HCT116 (cell line): Measurements from ENCODE around the gene COPS9. TPM values are rescaled to one million over a fixed set of nuclear protein-coding genes. Genes with fewer than 3 reads are reported as not detected.

Experiments used
- ATAC-seq: fragments of 200-7000 bp; cut with Tn5 transposase; 2 replicates; pipeline ENCODE4 v1.9.1; 2020; ENCODE audit warnings: mild to moderate bottlenecking, moderate library complexity
- BruUV-seq: library from RNA; stranded (reverse); fragments of 400-500 nt; replicated peaks from 2 replicates; lab custom pipeline; 2021; lab: Mats Ljungman, UMichigan
- CTCF ChIA-PET: fragments of 300-600 bp; sonication (Branson Sonifier 250); formaldehyde crosslinking; loops from one replicate; lab custom pipeline; 2021; ENCODE audit warnings: antibody characterized with exemption; lab: Charles Lee
- POLR2A ChIA-PET: fragments of 300-600, 350-600 bp; sonication (Branson Sonifier 250); formaldehyde crosslinking; loops from one replicate; lab custom pipeline; 2021; ENCODE audit warnings: antibody characterized with exemption; lab: Charles Lee
- RAD21 ChIA-PET, 2 experiments: fragments of 300-600 bp; sonication (Branson Sonifier 250); formaldehyde crosslinking; loops; one replicate each; lab custom pipeline; 2023; ENCODE audit warnings: low total read pairs in 2 of 2; ENCODE audit not compliant: uncharacterized antibody in 2 of 2, unreplicated experiment in 2 of 2, low non-redundant PET in 1 of 2; lab: Charles Lee
- DNase-seq: peaks from one replicate; pipeline ENCODE4 v3.0.0-alpha.2; 2010; ENCODE audit warnings: low read depth, low spot score
- H2AFZ ChIP-seq: fragments of 200-600 bp; shearing (Covaris generic), sonication (generic); 2 replicates; pipeline ENCODE4 v1.6.1; 2017; ENCODE audit warnings: low read depth, mixed run types, mixed read lengths, antibody characterized with exemption, low read length; ENCODE audit not compliant: poor library complexity, severe bottlenecking
- H3K27ac ChIP-seq: 2 replicates; pipeline ENCODE4 v1.5.1; 2012; ENCODE audit warnings: low read depth, low read length
- H3K27me3 ChIP-seq: fragments of 200-600 bp; sonication (generic); 2 replicates; pipeline ENCODE4 v1.6.1; 2016; ENCODE audit warnings: mixed run types, low read length, mixed read lengths; ENCODE audit not compliant: insufficient read depth
- H3K36me3 ChIP-seq, 2 experiments: fragments of 200-500 bp in 1 of 2; fragments of 200-600 bp in 1 of 2; sonication (Bioruptor generic) in 1 of 2; sonication (generic) in 1 of 2; 2 replicates each; pipeline versions ENCODE4 v1.5.1 to v1.6.1; 2014 to 2016; ENCODE audit warnings: low read length in 2 of 2, inconsistent platforms in 1 of 2, mixed read lengths in 1 of 2, mixed run types in 1 of 2; ENCODE audit not compliant: insufficient read depth in 2 of 2, control insufficient read depth in 1 of 2
- H3K4me1 ChIP-seq, 2 experiments: fragments of 200-600 bp in 1 of 2; sonication (generic) in 1 of 2; 2 replicates each; pipeline versions ENCODE4 v1.5.1 to v1.6.1; 2012 to 2017; ENCODE audit warnings: low read length in 2 of 2, inconsistent platforms in 1 of 2, mild to moderate bottlenecking in 1 of 2, mixed read lengths in 1 of 2, mixed run types in 1 of 2, moderate library complexity in 1 of 2; ENCODE audit not compliant: insufficient read depth in 2 of 2, control insufficient read depth in 1 of 2
- H3K4me2 ChIP-seq: fragments of 200-600 bp; sonication (generic); 2 replicates; pipeline ENCODE4 v1.6.1; 2017; ENCODE audit warnings: mixed run types, low read length, mixed read lengths
- H3K4me3 ChIP-seq, 2 experiments: fragments of 200-600 bp in 1 of 2; sonication (generic) in 1 of 2; replicated peaks in 1 of 2; 2 replicates each; pipeline ENCODE4 v1.5.1; 2011 to 2016; ENCODE audit warnings: low read length in 2 of 2, control low read depth in 1 of 2, low read depth in 1 of 2, mild to moderate bottlenecking in 1 of 2, mixed read lengths in 1 of 2, mixed run types in 1 of 2
- H3K79me2 ChIP-seq: fragments of 200-600 bp; sonication (generic); 2 replicates; pipeline ENCODE4 v1.6.1; 2017; ENCODE audit warnings: mild to moderate bottlenecking, mixed run types, low read length, moderate library complexity, mixed read lengths; ENCODE audit not compliant: insufficient read depth
- H3K9ac ChIP-seq: fragments of 200-600 bp; sonication (generic); 2 replicates; pipeline ENCODE4 v1.6.1; 2016; ENCODE audit warnings: low read length, mixed read lengths
- H3K9me2 ChIP-seq: fragments of 200-600 bp; sonication (generic), shearing (Covaris generic); 2 replicates; pipeline ENCODE4 v1.6.1; 2017; ENCODE audit warnings: mixed run types, mild to moderate bottlenecking, moderate library complexity; ENCODE audit not compliant: insufficient read depth
- H3K9me3 ChIP-seq, 2 experiments: fragments of 200-500 bp in 1 of 2; fragments of 200-600 bp in 1 of 2; sonication (Bioruptor generic) in 1 of 2; sonication (generic) in 1 of 2; 2 replicates each; pipeline ENCODE4 v1.6.1; 2014 to 2017; ENCODE audit warnings: low read length in 2 of 2, mixed read lengths in 2 of 2, inconsistent platforms in 1 of 2, low read depth in 1 of 2, mild to moderate bottlenecking in 1 of 2, mixed run types in 1 of 2, moderate library complexity in 1 of 2; ENCODE audit not compliant: control insufficient read depth in 1 of 2, insufficient read depth in 1 of 2
- H4K20me1 ChIP-seq: fragments of 200-600 bp; sonication (generic), shearing (Covaris generic); 2 replicates; pipeline ENCODE4 v1.6.1; 2017; ENCODE audit warnings: mixed run types, mild to moderate bottlenecking, moderate library complexity; ENCODE audit not compliant: insufficient read depth
- CBX3 ChIP-seq: IDR thresholded peaks from 2 replicates; pipeline ENCODE4 v1.6.1; 2012; ENCODE audit warnings: low read depth
- EZH2 ChIP-seq: fragments of 200-600 bp; sonication (generic); IDR thresholded peaks from 2 replicates; pipeline ENCODE4 v1.6.1; 2017; ENCODE audit warnings: antibody characterized with exemption, mixed run types
- EZH2phosphoT487 ChIP-seq: fragments of 200-600 bp; IDR thresholded peaks from 2 replicates; pipeline ENCODE4 v1.6.1; 2018; ENCODE audit warnings: antibody characterized with exemption, borderline replicate concordance
- FOSL1 ChIP-seq: IDR thresholded peaks from 2 replicates; pipeline ENCODE4 v1.6.1; 2012; ENCODE audit warnings: low read depth
- JUND ChIP-seq: IDR thresholded peaks from 2 replicates; pipeline ENCODE4 v1.6.1; 2012
- MAX ChIP-seq: IDR thresholded peaks from 2 replicates; pipeline ENCODE4 v1.6.1; 2012
- POLR2A ChIP-seq: IDR thresholded peaks from 2 replicates; pipeline ENCODE4 v1.7.0; 2011; ENCODE audit warnings: borderline replicate concordance; ENCODE audit not compliant: insufficient read depth, insufficient read length; ENCODE audit errors: extremely low read depth
- RAD21 ChIP-seq: IDR thresholded peaks from 2 replicates; pipeline ENCODE4 v1.6.1; 2012; ENCODE audit warnings: low read depth, mild to moderate bottlenecking
- SIN3A ChIP-seq: IDR thresholded peaks from 2 replicates; pipeline ENCODE4 v1.6.1; 2012; ENCODE audit warnings: low read depth
- SP1 ChIP-seq: IDR thresholded peaks from 2 replicates; pipeline ENCODE4 v1.6.1; 2012; ENCODE audit warnings: low read depth
- SRF ChIP-seq: IDR thresholded peaks from 2 replicates; pipeline ENCODE4 v1.6.1; 2012; ENCODE audit warnings: low read depth
- TCF7L2 ChIP-seq: IDR thresholded peaks from 2 replicates; pipeline ENCODE4 v1.7.0; 2011; ENCODE audit warnings: borderline replicate concordance, inconsistent platforms; ENCODE audit not compliant: insufficient read depth, insufficient read length; ENCODE audit errors: extremely low read depth
- YY1 ChIP-seq: IDR thresholded peaks from 2 replicates; pipeline ENCODE4 v1.6.1; 2011; ENCODE audit warnings: low read length, low read depth, moderate library complexity, mild to moderate bottlenecking; ENCODE audit not compliant: insufficient replicate concordance; ENCODE audit errors: extremely low read depth
- ZBTB33 ChIP-seq: IDR thresholded peaks from 2 replicates; pipeline ENCODE4 v1.6.1; 2011; ENCODE audit warnings: mild to moderate bottlenecking, low read length, moderate library complexity; ENCODE audit not compliant: insufficient replicate concordance; ENCODE audit errors: extremely low read depth
- ZFX ChIP-seq: fragments of 450-650 bp; IDR thresholded peaks from 2 replicates; pipeline ENCODE4 v1.6.1; 2017
- ZNF274 ChIP-seq: fragments of 200-500 bp; sonication (Bioruptor generic); IDR thresholded peaks from 2 replicates; pipeline ENCODE4 v1.6.1; 2014; ENCODE audit warnings: mild to moderate bottlenecking, low read depth, low read length, inconsistent platforms
- intact Hi-C: fragments of 100-400 bp; cut with micrococcal nuclease; formaldehyde crosslinking; loops from 2 replicates; pipeline ENCODE4 v1.10.0; 2022
- total RNA-seq: library from RNA; stranded (reverse); gene quantifications from one replicate; pipeline ENCODE4 v1.2.1, GENCODE V29; 2021; ENCODE audit not compliant: unreplicated experiment
- TF ChIP-seq, protein P1 (sequence below): IDR thresholded peaks from 2 replicates; pipeline ENCODE4 v1.6.1; 2012; ENCODE audit warnings: low read depth
- TF ChIP-seq, protein P2 (sequence below), 3 experiments: fragments of 200-600 bp in 1 of 3; sonication (generic) in 1 of 3; IDR thresholded peaks in 2 of 3; conservative IDR thresholded peaks in 1 of 3; 2 replicates each; pipeline ENCODE4 v1.5.1; 2012 to 2017; ENCODE audit warnings: low read depth in 2 of 3, low read length in 2 of 3, antibody characterized with exemption in 1 of 3, borderline replicate concordance in 1 of 3, control low read depth in 1 of 3, mild to moderate bottlenecking in 1 of 3, mixed read lengths in 1 of 3, mixed run types in 1 of 3, moderate library complexity in 1 of 3; ENCODE audit not compliant: insufficient read depth in 1 of 3

COPS9 gene
- total RNA-seq, 1 experiment from 2014 or later, result 111 TPM

DNA sequence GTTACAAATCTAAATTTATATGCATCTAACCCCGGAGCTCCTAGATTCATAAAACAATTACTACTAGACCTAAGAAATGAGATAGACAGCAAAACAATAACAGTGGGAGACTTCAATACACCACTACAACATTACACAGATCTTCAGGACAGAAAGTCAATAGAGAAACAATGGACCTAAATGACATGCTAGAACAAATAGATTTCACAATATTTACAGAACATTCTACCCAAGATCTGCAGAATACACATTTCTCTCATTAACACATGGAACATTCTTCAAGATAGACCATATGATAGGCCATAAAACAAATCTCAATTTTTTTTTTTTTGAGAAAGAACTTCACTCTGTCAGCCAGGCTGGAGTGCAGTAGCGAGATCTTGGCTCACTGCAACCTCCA, 37.8 kb downstream of the COPS9 start:
- TF ChIP-seq POLR2A, result no peak
- TF ChIP-seq JUND, result no peak
- TF ChIP-seq SP1, result no peak
- no peak for TF ChIP-seq EZH2
- no peak for TF ChIP-seq FOSL1
- no peak for TF ChIP-seq SRF
- no peak for TF ChIP-seq MAX
- TF ChIP-seq SIN3A, result no peak
- TF ChIP-seq ZFX, result no peak
- no peak for TF ChIP-seq RAD21
- TF ChIP-seq, protein P1, sequence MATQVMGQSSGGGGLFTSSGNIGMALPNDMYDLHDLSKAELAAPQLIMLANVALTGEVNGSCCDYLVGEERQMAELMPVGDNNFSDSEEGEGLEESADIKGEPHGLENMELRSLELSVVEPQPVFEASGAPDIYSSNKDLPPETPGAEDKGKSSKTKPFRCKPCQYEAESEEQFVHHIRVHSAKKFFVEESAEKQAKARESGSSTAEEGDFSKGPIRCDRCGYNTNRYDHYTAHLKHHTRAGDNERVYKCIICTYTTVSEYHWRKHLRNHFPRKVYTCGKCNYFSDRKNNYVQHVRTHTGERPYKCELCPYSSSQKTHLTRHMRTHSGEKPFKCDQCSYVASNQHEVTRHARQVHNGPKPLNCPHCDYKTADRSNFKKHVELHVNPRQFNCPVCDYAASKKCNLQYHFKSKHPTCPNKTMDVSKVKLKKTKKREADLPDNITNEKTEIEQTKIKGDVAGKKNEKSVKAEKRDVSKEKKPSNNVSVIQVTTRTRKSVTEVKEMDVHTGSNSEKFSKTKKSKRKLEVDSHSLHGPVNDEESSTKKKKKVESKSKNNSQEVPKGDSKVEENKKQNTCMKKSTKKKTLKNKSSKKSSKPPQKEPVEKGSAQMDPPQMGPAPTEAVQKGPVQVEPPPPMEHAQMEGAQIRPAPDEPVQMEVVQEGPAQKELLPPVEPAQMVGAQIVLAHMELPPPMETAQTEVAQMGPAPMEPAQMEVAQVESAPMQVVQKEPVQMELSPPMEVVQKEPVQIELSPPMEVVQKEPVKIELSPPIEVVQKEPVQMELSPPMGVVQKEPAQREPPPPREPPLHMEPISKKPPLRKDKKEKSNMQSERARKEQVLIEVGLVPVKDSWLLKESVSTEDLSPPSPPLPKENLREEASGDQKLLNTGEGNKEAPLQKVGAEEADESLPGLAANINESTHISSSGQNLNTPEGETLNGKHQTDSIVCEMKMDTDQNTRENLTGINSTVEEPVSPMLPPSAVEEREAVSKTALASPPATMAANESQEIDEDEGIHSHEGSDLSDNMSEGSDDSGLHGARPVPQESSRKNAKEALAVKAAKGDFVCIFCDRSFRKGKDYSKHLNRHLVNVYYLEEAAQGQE, result no peak
- no peak for TF ChIP-seq ZNF274
- no peak for TF ChIP-seq CBX3
- TF ChIP-seq ZBTB33, result no peak
- TF ChIP-seq TCF7L2, result no peak
- TF ChIP-seq YY1, result no peak
- no peak for TF ChIP-seq EZH2phosphoT487
- TF ChIP-seq, protein P2, sequence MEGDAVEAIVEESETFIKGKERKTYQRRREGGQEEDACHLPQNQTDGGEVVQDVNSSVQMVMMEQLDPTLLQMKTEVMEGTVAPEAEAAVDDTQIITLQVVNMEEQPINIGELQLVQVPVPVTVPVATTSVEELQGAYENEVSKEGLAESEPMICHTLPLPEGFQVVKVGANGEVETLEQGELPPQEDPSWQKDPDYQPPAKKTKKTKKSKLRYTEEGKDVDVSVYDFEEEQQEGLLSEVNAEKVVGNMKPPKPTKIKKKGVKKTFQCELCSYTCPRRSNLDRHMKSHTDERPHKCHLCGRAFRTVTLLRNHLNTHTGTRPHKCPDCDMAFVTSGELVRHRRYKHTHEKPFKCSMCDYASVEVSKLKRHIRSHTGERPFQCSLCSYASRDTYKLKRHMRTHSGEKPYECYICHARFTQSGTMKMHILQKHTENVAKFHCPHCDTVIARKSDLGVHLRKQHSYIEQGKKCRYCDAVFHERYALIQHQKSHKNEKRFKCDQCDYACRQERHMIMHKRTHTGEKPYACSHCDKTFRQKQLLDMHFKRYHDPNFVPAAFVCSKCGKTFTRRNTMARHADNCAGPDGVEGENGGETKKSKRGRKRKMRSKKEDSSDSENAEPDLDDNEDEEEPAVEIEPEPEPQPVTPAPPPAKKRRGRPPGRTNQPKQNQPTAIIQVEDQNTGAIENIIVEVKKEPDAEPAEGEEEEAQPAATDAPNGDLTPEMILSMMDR (IDR thresholded peaks at IDR 0.05 in 2 of 3, conservative IDR thresholded peaks at IDR 0.05 in 1 of 3; ENCODE audit: borderline replicate concordance in 1 of 3, insufficient read depth in 1 of 3, low read depth in 2 of 3, low read length in 2 of 3), result no peak
- TF ChIP-seq, all 23 proteins: peak for 0
- CTCF ChIA-PET, result no interaction called here
- H3K79me2 ChIP-seq, result no peaks in the 10 kb centered on the region
- POLR2A ChIA-PET, result no interaction called here
- no TSS peak for BruUV-seq
- no peaks in the 10 kb centered on the region for H3K36me3 ChIP-seq
- no peak overlapping the region for H3K9ac ChIP-seq
- RAD21 ChIA-PET, result no interaction called here
- H3K9me3 ChIP-seq, result no peaks in the 10 kb centered on the region
- no peaks in the 10 kb centered on the region for H3K4me1 ChIP-seq
- no peak overlapping the region for H3K4me2 ChIP-seq
- ATAC-seq (no peak), DNase-seq (no peak)
- no peak overlapping the region for H3K4me3 ChIP-seq
- H3K9me2 ChIP-seq, result no peaks in the 10 kb centered on the region
- no peak overlapping the region for H3K27ac ChIP-seq
- H4K20me1 ChIP-seq, result no peaks in the 10 kb centered on the region
- H3K27me3 ChIP-seq, result peaks cover 51% of the 10 kb centered on the region
- H2AFZ ChIP-seq, result no peak overlapping the region
- intact Hi-C loops, result no loop called here
